NCI-H1436 (cell line): ENCODE data around the gene FCHO1.

Experiments
- DNase-seq: peaks from one replicate; lab custom pipeline; 2025; lab: John Stamatoyannopoulos, UW

The FCHO1 gene

GRCh38 chr19:17733127-17733526 lies 18.1 kb upstream of the FCHO1 start:
- no peak for DNase-seq

GRCh38 chr19:17734146-17734545 lies 17.1 kb upstream of the FCHO1 start:
- no peak for DNase-seq

- DNase-seq: no peak
Observed at GRCh38 chr19:17735410-17735809, 15.9 kb upstream of the FCHO1 start.

- DNase-seq: no peak
Observed at GRCh38 chr19:17737690-17738153, 13.6 kb upstream of the FCHO1 start.

- peak; percentile 82 for DNase-seq
Observed at GRCh38 chr19:17739121-17739875, 12.0 kb upstream of the FCHO1 start.

- no peak for DNase-seq
Observed at GRCh38 chr19:17741456-17741855, 9.8 kb upstream of the FCHO1 start.

- DNase-seq: no peak
Observed at GRCh38 chr19:17743874-17744580, 7.2 kb upstream of the FCHO1 start.

- DNase-seq: peak; percentile 94
Observed at GRCh38 chr19:17747205-17748098, 3.8 kb upstream of the FCHO1 start.

GRCh38 chr19:17748884-17749638 lies 2.2 kb upstream of the FCHO1 start:
- no peak for DNase-seq

GRCh38 chr19:17749912-17750317 lies 1.4 kb upstream of the FCHO1 start:
- DNase-seq: no peak

GRCh38 chr19:17751912-17752273 lies 616 bp downstream of the FCHO1 start:
- no peak for DNase-seq

GRCh38 chr19:17752865-17753639 lies 1.8 kb downstream of the FCHO1 start:
- no peak for DNase-seq

GRCh38 chr19:17753976-17754375 lies 2.7 kb downstream of the FCHO1 start:
- DNase-seq: no peak

GRCh38 chr19:17754634-17755442 lies 3.6 kb downstream of the FCHO1 start:
- DNase-seq: no peak

GRCh38 chr19:17755443-17755890 lies 4.2 kb downstream of the FCHO1 start:
- DNase-seq: no peak

GRCh38 chr19:17755977-17756670 lies 4.8 kb downstream of the FCHO1 start:
- DNase-seq: peak; percentile 79

- no peak for DNase-seq
Observed at GRCh38 chr19:17757125-17757524, 5.8 kb downstream of the FCHO1 start.

- no peak for DNase-seq
Observed at GRCh38 chr19:17758515-17758914, 7.2 kb downstream of the FCHO1 start.

GRCh38 chr19:17761148-17761547 lies 9.9 kb downstream of the FCHO1 start:
- no peak for DNase-seq
